Keratinocyte (primary cell): ENCODE measurements around the gene PPARD. TPM values are rescaled to one million over a fixed set of nuclear protein-coding genes. Genes with fewer than 3 reads are reported as not detected.
A peak's percentile ranks its signal among the peaks of the same experiment; 100 is the strongest.

ENCODE experiments used
- DNase-seq: peaks from one replicate; pipeline ENCODE4 v3.0.0-alpha.2; 2011; ENCODE audit warnings: low read depth, missing footprints, low spot score
- FAIRE-seq: peaks from 2 replicates; lab custom pipeline; 2011; peaks lifted over from hg19 to GRCh38; lab: Jason Lieb, UNC
- H2AFZ ChIP-seq: 2 replicates; pipeline ENCODE4 v1.6.0; 2012; ENCODE audit warnings: low read length, control low read depth, inconsistent platforms; ENCODE audit not compliant: control insufficient read depth
- H3K27ac ChIP-seq: 2 replicates; pipeline ENCODE4 v1.5.1; 2011; ENCODE audit warnings: low read length; ENCODE audit not compliant: control insufficient read depth, insufficient read depth
- H3K27me3 ChIP-seq: 3 replicates; pipeline ENCODE4 v1.6.0; 2011; ENCODE audit warnings: low read length; ENCODE audit not compliant: control insufficient read depth, insufficient read depth; ENCODE audit errors: extremely low read depth
- H3K36me3 ChIP-seq, 2 experiments: 2 replicates in 1 of 2; 3 replicates in 1 of 2; pipeline ENCODE4 v1.5.1; 2011; ENCODE audit warnings: low read length in 2 of 2, mild to moderate bottlenecking in 1 of 2; ENCODE audit not compliant: control insufficient read depth in 2 of 2, insufficient read depth in 2 of 2; ENCODE audit errors: extremely low read depth in 1 of 2
- H3K4me1 ChIP-seq: 3 replicates; pipeline ENCODE4 v1.5.1; 2011; ENCODE audit warnings: low read length; ENCODE audit not compliant: control insufficient read depth, insufficient read depth; ENCODE audit errors: extremely low read depth
- H3K4me2 ChIP-seq: 3 replicates; pipeline ENCODE4 v1.6.0; 2011; ENCODE audit warnings: low read depth, low read length; ENCODE audit not compliant: control insufficient read depth, insufficient read depth; ENCODE audit errors: extremely low read depth
- H3K4me3 ChIP-seq, 3 experiments: fragments of 200-600 bp in 1 of 3; sonication (generic) in 1 of 3; 2 replicates in 2 of 3; 3 replicates in 1 of 3; pipeline ENCODE4 v1.5.1; 2011 to 2016; ENCODE audit warnings: low read length in 3 of 3, mild to moderate bottlenecking in 3 of 3, control low read depth in 2 of 3, inconsistent platforms in 1 of 3, low read depth in 1 of 3, mixed read lengths in 1 of 3, mixed run types in 1 of 3, moderate library complexity in 1 of 3; ENCODE audit not compliant: control insufficient read depth in 2 of 3, insufficient read depth in 2 of 3; ENCODE audit errors: extremely low read depth in 1 of 3
- H3K79me2 ChIP-seq: 2 replicates; pipeline ENCODE4 v1.6.0; 2012; ENCODE audit warnings: low read length; ENCODE audit not compliant: control insufficient read depth, insufficient read depth
- H3K9ac ChIP-seq: 3 replicates; pipeline ENCODE4 v1.6.0; 2011; ENCODE audit warnings: low read length; ENCODE audit not compliant: control insufficient read depth, insufficient read depth; ENCODE audit errors: extremely low read depth
- H3K9me1 ChIP-seq: 3 replicates; pipeline ENCODE4 v1.6.0; 2011; ENCODE audit warnings: low read length; ENCODE audit not compliant: control insufficient read depth, insufficient read depth; ENCODE audit errors: extremely low read depth
- H3K9me3 ChIP-seq: 2 replicates; pipeline ENCODE4 v1.5.1; 2012; ENCODE audit warnings: low read depth, low read length; ENCODE audit not compliant: control insufficient read depth
- H4K20me1 ChIP-seq: 3 replicates; pipeline ENCODE4 v1.6.0; 2011; ENCODE audit warnings: low read length; ENCODE audit not compliant: control insufficient read depth, insufficient read depth; ENCODE audit errors: extremely low read depth
- CTCF ChIP-seq, 3 experiments: IDR thresholded peaks in 1 of 3; conservative IDR thresholded peaks in 1 of 3; optimal IDR thresholded peaks in 1 of 3; 2 replicates in 2 of 3; 3 replicates in 1 of 3; pipeline versions ENCODE3 to v1.5.1; 2011; ENCODE audit warnings: low read length in 3 of 3, mild to moderate bottlenecking in 3 of 3, moderate library complexity in 2 of 3, control low read depth in 1 of 3, inconsistent platforms in 1 of 3; ENCODE audit not compliant: insufficient read depth in 2 of 3; ENCODE audit errors: extremely low read depth in 1 of 3
- EZH2 ChIP-seq: IDR thresholded peaks from one replicate; pipeline ENCODE4 v1.6.1; 2012; ENCODE audit warnings: inconsistent platforms, mild to moderate bottlenecking, low read length, moderate library complexity
- dilution Hi-C: fragments of 300-500 bp; cut with MboI; formaldehyde crosslinking; loops from one replicate; pipeline ENCODE4 v1.7.0; 2020; ENCODE audit warnings: low sequenced_read_pairs; ENCODE audit not compliant: extremely low pct_ligation_motif_present
- polyA plus RNA-seq, 5 experiments: library from polyadenylated mRNA; depleted of rRNA in 3 of 5; stranded (reverse) in 3 of 5; stranded (forward) in 1 of 5; unstranded in 1 of 5; fragments of >200 nt; gene quantifications; 1 replicate in 1 of 5; 2 replicates in 3 of 5; 3 replicates in 1 of 5; pipeline versions ENCODE4 v1.2.1 to v1.2.3, GENCODE V29; 2011 to 2012; ENCODE audit warnings: missing spikeins in 2 of 5, low read depth in 1 of 5, low replicate concordance in 1 of 5

PPARD gene
- polyA plus RNA-seq, 1 donor (not counting 4 experiments of a cell fraction or from before 2014, with no cell fraction given) = 15.1 TPM

DNA sequence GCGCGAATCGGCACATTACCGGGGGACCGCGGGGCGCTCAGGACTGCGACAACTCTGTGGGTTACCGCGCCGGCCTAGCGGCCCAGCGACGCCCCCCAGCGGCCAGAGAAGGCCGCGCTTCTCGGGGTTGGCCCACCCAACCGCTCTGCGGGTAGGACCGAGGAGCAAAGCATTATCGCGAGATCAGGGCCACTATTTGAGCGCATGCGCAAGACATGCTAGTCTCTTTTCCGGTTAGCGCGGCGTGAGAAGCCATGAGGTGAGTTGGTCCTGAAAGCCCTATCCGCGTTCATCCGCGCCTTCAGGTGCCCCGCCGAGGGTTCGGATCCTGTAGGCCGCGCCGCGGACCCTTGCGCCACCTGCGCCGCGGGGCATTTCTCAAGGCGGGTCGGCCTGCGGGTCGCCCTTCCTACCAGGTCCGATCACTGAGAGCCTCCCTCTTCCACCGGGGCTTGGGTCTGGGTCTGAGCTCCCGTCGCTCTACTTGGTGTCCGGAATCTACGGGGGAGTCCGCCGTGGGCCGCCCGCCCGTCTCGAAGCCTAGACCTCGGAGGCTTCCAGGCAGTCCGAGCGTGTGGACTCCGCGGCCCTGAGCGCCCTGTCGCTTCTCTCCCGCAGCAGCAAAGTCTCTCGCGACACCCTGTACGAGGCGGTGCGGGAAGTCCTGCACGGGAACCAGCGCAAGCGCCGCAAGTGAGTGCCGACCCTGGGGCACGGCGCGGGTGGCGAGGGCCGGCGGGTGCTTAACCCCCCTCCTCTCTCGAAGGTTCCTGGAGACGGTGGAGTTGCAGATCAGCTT is 126.0 kb downstream of the PPARD start, which contains the start of gene RPL10A:
RPL10A (plus strand) TSS at position 221 of the 799 bp plus-strand sequence; CDS start at position 255, 34 bp downstream.
- Histone ChIP-seq H3K4me2 (peak within 1 kb of the TSS; percentile 92), H3K27ac (peak within 1 kb of the TSS; percentile 92), H3K36me3 (peaks cover 16 to 52% of the 10 kb centered on the region in 2 experiments), H2AFZ (peak within 1 kb of the TSS; percentile 96), H3K4me1 (peaks cover 15% of the 10 kb centered on the region), H3K79me2 (peaks cover 28% of the 10 kb centered on the region), H3K9me3 (no peaks in the 10 kb centered on the region), H3K9ac (peak within 1 kb of the TSS; percentile 98), H3K9me1 (peaks cover 3% of the 10 kb centered on the region), H3K4me3 (peak within 1 kb of the TSS; percentile 81 to 94 (median 85)), H3K27me3 (no peaks in the 10 kb centered on the region), H4K20me1 (peaks cover 41% of the 10 kb centered on the region)
- TF ChIP-seq EZH2 (no peak), CTCF (optimal IDR thresholded peaks at IDR 0.05 in 1 of 3, IDR thresholded peaks at IDR 0.05 in 1 of 3, conservative IDR thresholded peaks at IDR 0.05 in 1 of 3; ENCODE audit: extremely low read depth in 1 of 3, insufficient read depth in 2 of 3, low read length in 3 of 3) (peak; percentile 86 to 99 (median 95))
- dilution Hi-C loops = no loop called here
- FAIRE-seq (no peak), DNase-seq (peak; percentile 98)

DNA sequence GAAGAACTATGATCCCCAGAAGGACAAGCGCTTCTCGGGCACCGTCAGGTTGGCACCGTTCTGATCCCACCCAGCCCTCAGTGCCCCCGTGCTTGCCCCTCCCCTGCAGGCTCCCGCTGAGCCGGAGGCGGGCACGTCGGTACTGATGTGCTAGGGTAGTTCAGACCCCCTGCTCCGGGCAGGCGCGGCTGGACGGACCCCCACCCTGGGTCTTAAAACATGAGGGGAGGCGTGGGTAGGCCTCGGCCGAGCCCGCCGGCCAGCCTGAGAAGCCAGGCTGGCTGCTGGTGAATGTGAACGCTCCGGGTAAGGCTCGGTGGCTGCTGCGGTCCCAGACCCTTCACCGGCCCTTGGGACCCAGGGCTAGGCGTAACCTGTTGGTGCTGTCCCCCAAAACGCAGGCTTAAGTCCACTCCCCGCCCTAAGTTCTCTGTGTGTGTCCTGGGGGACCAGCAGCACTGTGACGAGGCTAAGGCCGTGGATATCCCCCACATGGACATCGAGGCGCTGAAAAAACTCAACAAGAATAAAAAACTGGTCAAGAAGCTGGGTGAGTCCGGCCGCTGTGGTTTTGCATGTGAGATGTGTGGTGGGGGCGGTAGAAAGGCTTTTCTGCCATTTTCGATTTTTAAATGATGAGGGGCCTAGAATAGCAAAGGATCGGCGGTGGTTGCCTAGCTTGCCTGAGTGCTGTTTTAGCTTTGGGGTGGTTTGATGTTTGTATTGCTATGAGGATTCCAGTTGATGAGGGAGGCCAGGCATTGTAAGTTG is 126.8 kb downstream of the PPARD start:
- Histone ChIP-seq H3K9ac (peak overlapping the region; percentile 98), H3K36me3 (peaks cover 16 to 52% of the 10 kb centered on the region in 2 experiments), H3K27ac (peak overlapping the region; percentile 92), H3K4me2 (peak overlapping the region; percentile 92), H4K20me1 (peaks cover 41% of the 10 kb centered on the region), H3K9me1 (peaks cover 3% of the 10 kb centered on the region), H3K4me3 (peak overlapping the region; percentile 81 to 94 (median 85)), H3K9me3 (no peaks in the 10 kb centered on the region), H3K4me1 (peaks cover 15% of the 10 kb centered on the region), H3K27me3 (no peaks in the 10 kb centered on the region), H2AFZ (no peak overlapping the region), H3K79me2 (peaks cover 28% of the 10 kb centered on the region)
- DNase-seq (no peak), FAIRE-seq (no peak)
- dilution Hi-C loops = no loop called here
- no peak for TF ChIP-seq CTCF (optimal IDR thresholded peaks at IDR 0.05 in 1 of 3, IDR thresholded peaks at IDR 0.05 in 1 of 3, conservative IDR thresholded peaks at IDR 0.05 in 1 of 3; ENCODE audit: extremely low read depth in 1 of 3, insufficient read depth in 2 of 3, low read length in 3 of 3)
- TF ChIP-seq EZH2 = no peak
